ENCODE data around the gene NUMB.

DNA sequence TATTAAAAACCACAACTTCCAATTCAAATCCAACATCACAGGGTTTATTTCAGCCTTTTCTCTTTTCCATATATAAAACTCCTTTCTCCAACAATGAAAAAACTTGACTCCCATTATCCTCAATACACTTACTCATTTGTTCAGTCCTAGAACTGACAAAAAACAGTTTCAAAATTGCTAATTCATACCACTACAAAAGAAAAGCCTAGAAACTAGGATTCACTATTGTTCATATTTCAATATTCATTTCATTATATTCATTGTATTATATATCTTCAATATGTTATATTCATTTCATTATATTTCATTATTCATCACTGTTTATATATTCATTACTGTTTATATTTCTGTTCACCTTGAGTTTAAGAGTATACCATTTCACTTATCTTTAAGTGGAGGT lies 85.8 kb downstream of the NUMB start:
- TF ChIP-seq, protein P1, sequence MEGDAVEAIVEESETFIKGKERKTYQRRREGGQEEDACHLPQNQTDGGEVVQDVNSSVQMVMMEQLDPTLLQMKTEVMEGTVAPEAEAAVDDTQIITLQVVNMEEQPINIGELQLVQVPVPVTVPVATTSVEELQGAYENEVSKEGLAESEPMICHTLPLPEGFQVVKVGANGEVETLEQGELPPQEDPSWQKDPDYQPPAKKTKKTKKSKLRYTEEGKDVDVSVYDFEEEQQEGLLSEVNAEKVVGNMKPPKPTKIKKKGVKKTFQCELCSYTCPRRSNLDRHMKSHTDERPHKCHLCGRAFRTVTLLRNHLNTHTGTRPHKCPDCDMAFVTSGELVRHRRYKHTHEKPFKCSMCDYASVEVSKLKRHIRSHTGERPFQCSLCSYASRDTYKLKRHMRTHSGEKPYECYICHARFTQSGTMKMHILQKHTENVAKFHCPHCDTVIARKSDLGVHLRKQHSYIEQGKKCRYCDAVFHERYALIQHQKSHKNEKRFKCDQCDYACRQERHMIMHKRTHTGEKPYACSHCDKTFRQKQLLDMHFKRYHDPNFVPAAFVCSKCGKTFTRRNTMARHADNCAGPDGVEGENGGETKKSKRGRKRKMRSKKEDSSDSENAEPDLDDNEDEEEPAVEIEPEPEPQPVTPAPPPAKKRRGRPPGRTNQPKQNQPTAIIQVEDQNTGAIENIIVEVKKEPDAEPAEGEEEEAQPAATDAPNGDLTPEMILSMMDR (IDR thresholded peaks at IDR 0.05) = no peak
- no peak for TF ChIP-seq ZFX (IDR thresholded peaks at IDR 0.05; ENCODE audit: borderline replicate concordance)
